GM19452 (cell line): ENCODE results near the gene OR10C1.
"Not testable (repeated sequence)": the region's sequence is repeated elsewhere in the genome, so short reads cannot be mapped to it uniquely, and the experiment has no call there.

Experiments used
- ATAC-seq: cut with Tn5 transposase; IDR thresholded peaks from one replicate; pipeline ENCODE4 v1.9.1; 2021; ENCODE audit not compliant: unreplicated experiment

The OR10C1 gene

GRCh38 chr6:29439006-29439405 lies at the start of gene OR10C1:
Gene OR10C1, plus strand, starts transcription at chr6:29439306. Its CDS starts 710 bp downstream, at chr6:29440016.
- no peak for ATAC-seq

- ATAC-seq, result no peak
Measured at GRCh38 chr6:29395331-29395730, 43.8 kb upstream of the OR10C1 start, which contains the start of gene OR12D2. Gene OR12D2, plus strand, starts transcription at chr6:29395631. Its CDS starts 1,069 bp downstream, at chr6:29396700.

GRCh38 chr6:29399525-29399924 lies 39.6 kb upstream of the OR10C1 start:
- ATAC-seq, result no peak

GRCh38 chr6:29403801-29404200 lies 35.3 kb upstream of the OR10C1 start:
- no peak for ATAC-seq

GRCh38 chr6:29414588-29414987 lies 24.5 kb upstream of the OR10C1 start, which contains the start of gene OR12D1:
Gene OR12D1, plus strand, starts transcription at chr6:29414928.
- no peak for ATAC-seq

GRCh38 chr6:29419516-29419915 lies 19.6 kb upstream of the OR10C1 start:
- no peak for ATAC-seq

- no peak for ATAC-seq
Measured at GRCh38 chr6:29424168-29424567, 14.9 kb upstream of the OR10C1 start.

- no peak for ATAC-seq
Measured at GRCh38 chr6:29424575-29424974, 14.5 kb upstream of the OR10C1 start.

GRCh38 chr6:29425075-29425474 lies 14.0 kb upstream of the OR10C1 start:
- ATAC-seq, result no peak

- ATAC-seq, result no peak
Measured at GRCh38 chr6:29426654-29427053, 12.5 kb upstream of the OR10C1 start.

GRCh38 chr6:29436730-29437129 lies 2.4 kb upstream of the OR10C1 start:
- not testable (repeated sequence) for ATAC-seq

GRCh38 chr6:29442719-29443118 lies 3.6 kb downstream of the OR10C1 start:
- ATAC-seq, result no peak

- not testable (repeated sequence) for ATAC-seq
Measured at GRCh38 chr6:29444031-29444430, 4.9 kb downstream of the OR10C1 start.

- no peak for ATAC-seq
Measured at GRCh38 chr6:29447670-29448069, 8.6 kb downstream of the OR10C1 start.

- ATAC-seq, result no peak
Measured at GRCh38 chr6:29451471-29452193, 12.5 kb downstream of the OR10C1 start.

GRCh38 chr6:29456971-29457370 lies 17.9 kb downstream of the OR10C1 start, which contains the start of the genes OR11A1 and OR2H1:
Gene OR11A1, minus strand, starts transcription at chr6:29457071. Its CDS starts 29,430 bp downstream, at chr6:29427641.
Gene OR2H1, plus strand, starts transcription at chr6:29457155. Its CDS starts 4,615 bp downstream, at chr6:29461770.
- no peak for ATAC-seq

GRCh38 chr6:29461021-29461814 lies 22.1 kb downstream of the OR10C1 start:
- ATAC-seq, result no peak

GRCh38 chr6:29462022-29462421 lies 22.9 kb downstream of the OR10C1 start:
- ATAC-seq, result no peak

- ATAC-seq, result no peak
Measured at GRCh38 chr6:29465279-29465678, 26.2 kb downstream of the OR10C1 start.

- no peak for ATAC-seq
Measured at GRCh38 chr6:29465801-29466200, 26.7 kb downstream of the OR10C1 start.

- no peak for ATAC-seq
Measured at GRCh38 chr6:29466241-29466640, 27.1 kb downstream of the OR10C1 start.

- no peak for ATAC-seq
Measured at GRCh38 chr6:29474996-29475395, 35.9 kb downstream of the OR10C1 start.
